Liver (tissue), 9 donors: ENCODE results near the gene WNK2. TPM values are rescaled to one million over a fixed set of nuclear protein-coding genes. Genes with fewer than 3 reads are reported as not detected.
"Not testable (repeated sequence)": the region's sequence is repeated elsewhere in the genome, so short reads cannot be mapped to it uniquely, and the experiment has no call there.

Experiments
- DNase-seq: peaks from one replicate; pipeline ENCODE4 v3.0.0-alpha.2; 2017; ENCODE audit warnings: low spot score
- H3K27ac ChIP-seq, 2 donors: one replicate each; pipeline ENCODE4 v1.7.0; 2013; ENCODE audit warnings: inconsistent platforms in 2 of 2, low read length in 2 of 2, control low read depth in 1 of 2, low read depth in 1 of 2, mild to moderate bottlenecking in 1 of 2
- H3K27me3 ChIP-seq, 4 donors: one replicate each; pipeline versions ENCODE4 v1.6.1 to v1.7.0; 2013; ENCODE audit warnings: low read length in 3 of 4, inconsistent platforms in 1 of 4, mild to moderate bottlenecking in 1 of 4, moderate library complexity in 1 of 4; ENCODE audit not compliant: control insufficient read depth in 4 of 4, insufficient read depth in 4 of 4
- H3K36me3 ChIP-seq, 4 donors: one replicate each; pipeline versions ENCODE4 v1.6.1 to v1.7.0; 2013; ENCODE audit warnings: low read length in 3 of 4, mild to moderate bottlenecking in 3 of 4, low read depth in 1 of 4, moderate library complexity in 1 of 4; ENCODE audit not compliant: control insufficient read depth in 4 of 4, insufficient read depth in 3 of 4
- H3K4me1 ChIP-seq, 4 donors: one replicate each; pipeline versions ENCODE4 v1.6.1 to v1.7.0; 2013; ENCODE audit warnings: low read length in 3 of 4, mild to moderate bottlenecking in 3 of 4, moderate library complexity in 1 of 4; ENCODE audit not compliant: control insufficient read depth in 4 of 4, insufficient read depth in 4 of 4
- H3K4me3 ChIP-seq, 3 donors: one replicate each; pipeline versions ENCODE4 v1.6.1 to v1.7.0; 2013; ENCODE audit warnings: low read length in 3 of 3, control low read depth in 1 of 3, low read depth in 1 of 3, mild to moderate bottlenecking in 1 of 3
- H3K9ac ChIP-seq, 2 donors: one replicate each; pipeline ENCODE4 v1.7.0; 2013; ENCODE audit warnings: low read length in 2 of 2, mild to moderate bottlenecking in 2 of 2, moderate library complexity in 2 of 2, control low read depth in 1 of 2, low read depth in 1 of 2
- H3K9me3 ChIP-seq, 4 donors: one replicate each; pipeline versions ENCODE4 v1.6.1 to v1.7.0; 2013; ENCODE audit warnings: low read length in 3 of 4; ENCODE audit not compliant: control insufficient read depth in 4 of 4
- ATF3 ChIP-seq: IDR thresholded peaks from 2 replicates; pipeline ENCODE4 v1.6.1; 2016; ENCODE audit warnings: antibody characterized with exemption
- CTCF ChIP-seq: fragments of 150-350 bp; IDR thresholded peaks from 2 replicates; pipeline ENCODE4 v1.5.1; 2017; ENCODE audit warnings: improper control_type of control experiment, low read depth, low read length; ENCODE audit not compliant: missing input control
- EGR1 ChIP-seq, 2 donors: IDR thresholded peaks; 2 replicates each; pipeline ENCODE4 v1.6.1; 2016 to 2018; ENCODE audit warnings: antibody characterized with exemption in 2 of 2, low read depth in 2 of 2
- FOXA1 ChIP-seq: IDR thresholded peaks from 2 replicates; pipeline ENCODE4 v1.6.1; 2016; ENCODE audit warnings: antibody characterized with exemption
- FOXA2 ChIP-seq: IDR thresholded peaks from 2 replicates; pipeline ENCODE4 v1.6.1; 2016; ENCODE audit warnings: antibody characterized with exemption
- HNF4A ChIP-seq, 2 donors: conservative IDR thresholded peaks; 2 replicates each; pipeline ENCODE4 v1.6.1; 2016; ENCODE audit warnings: antibody characterized with exemption in 2 of 2, mild to moderate bottlenecking in 2 of 2
- HNF4G ChIP-seq: IDR thresholded peaks from 2 replicates; pipeline ENCODE4 v1.6.1; 2016; ENCODE audit warnings: antibody characterized with exemption
- JUND ChIP-seq, 2 donors: IDR thresholded peaks; 2 replicates each; pipeline ENCODE4 v1.6.1; 2016; ENCODE audit warnings: antibody characterized with exemption in 2 of 2
- MAX ChIP-seq: IDR thresholded peaks from 2 replicates; pipeline ENCODE4 v1.6.1; 2016; ENCODE audit warnings: antibody characterized with exemption
- NR2F2 ChIP-seq: IDR thresholded peaks from 2 replicates; pipeline ENCODE4 v1.6.1; 2016; ENCODE audit warnings: antibody characterized with exemption
- RAD21 ChIP-seq, 2 donors: IDR thresholded peaks; 2 replicates each; pipeline ENCODE4 v1.6.1; 2016; ENCODE audit warnings: antibody characterized with exemption in 2 of 2, mild to moderate bottlenecking in 2 of 2
- REST ChIP-seq: IDR thresholded peaks from 2 replicates; pipeline ENCODE4 v1.6.1; 2016; ENCODE audit warnings: antibody characterized with exemption, mild to moderate bottlenecking
- RXRA ChIP-seq, 2 donors: IDR thresholded peaks; 2 replicates each; pipeline ENCODE4 v1.6.1; 2017 to 2018; ENCODE audit warnings: antibody characterized with exemption in 2 of 2, mild to moderate bottlenecking in 1 of 2
- SP1 ChIP-seq: IDR thresholded peaks from 2 replicates; pipeline ENCODE4 v1.6.1; 2018; ENCODE audit warnings: antibody characterized with exemption, mild to moderate bottlenecking
- TAF1 ChIP-seq: conservative IDR thresholded peaks from 2 replicates; pipeline ENCODE4 v1.6.1; 2016; ENCODE audit warnings: antibody characterized with exemption, mild to moderate bottlenecking
- YY1 ChIP-seq: IDR thresholded peaks from 2 replicates; pipeline ENCODE4 v1.6.1; 2016; ENCODE audit warnings: antibody characterized with exemption, mild to moderate bottlenecking
- ZBTB33 ChIP-seq: IDR thresholded peaks from 2 replicates; pipeline ENCODE4 v1.6.1; 2016; ENCODE audit warnings: antibody characterized with exemption
- WGBS: extraction: QIAGEN DNeasy Blood & Tissue Kit; methylation state at CpG from one replicate; pipeline ENCODE4 v1.1.7; 2013; 5-methylcytosine and 5-hydroxymethylcytosine counted together
- polyA plus RNA-seq, 2 donors: library from polyadenylated mRNA; stranded (reverse) in 1 of 2; unstranded in 1 of 2; fragments of 200-250 nt in 1 of 2; fragments of >200 nt in 1 of 2; fragmentation: Nextera tagmentation in 1 of 2; extraction: Ambion mirVana in 1 of 2; gene quantifications; one replicate each; pipeline versions ENCODE4 v1.2.1 to v1.2.3, GENCODE V29; 2013 to 2015
- total RNA-seq, 2 donors: library from RNA; depleted of rRNA; stranded (reverse); fragments of >200 nt; gene quantifications; one replicate each; pipeline ENCODE4 v1.2.3, GENCODE V29; 2014
- donor health status: healthy.
- donor health status: healthy.
- donor health status: healthy.
- donor health status: healthy.
- donor health status: healthy.

Gene WNK2
- total and polyA plus RNA-seq, 4 donors: 0.65 to 4.4 (median 1.7) TPM

- no peak overlapping the region for H3K9ac ChIP-seq
- DNase-seq: no peak
- H3K4me3 ChIP-seq: no peak overlapping the region
- H3K4me1 ChIP-seq: no peaks in the 10 kb centered on the region
- no peaks in the 10 kb centered on the region for H3K9me3 ChIP-seq
- peaks cover 0 to 3% (median 0%) of the 10 kb centered on the region in 4 donors for H3K27me3 ChIP-seq
- no peaks in the 10 kb centered on the region for H3K36me3 ChIP-seq
- 95% methylated on average over 10 of the region's 10 CpGs for WGBS
- TF ChIP-seq FOXA2: no peak
- TF ChIP-seq ATF3: no peak
- TF ChIP-seq SP1: no peak
- no peak for TF ChIP-seq JUND (IDR thresholded peaks at IDR 0.05)
- TF ChIP-seq FOXA1: no peak
- no peak for TF ChIP-seq RXRA (IDR thresholded peaks at IDR 0.05)
- no peak for TF ChIP-seq HNF4A (conservative IDR thresholded peaks at IDR 0.05)
- TF ChIP-seq CTCF: no peak
- TF ChIP-seq YY1: no peak
- no peak for TF ChIP-seq NR2F2
- TF ChIP-seq EGR1 (IDR thresholded peaks at IDR 0.05; ENCODE audit: low read depth in 2 of 2): no peak
- no peak for TF ChIP-seq MAX
- H3K27ac ChIP-seq: no peak overlapping the region
Measured at GRCh38 chr9:93321220-93321610, 137.3 kb downstream of the WNK2 start.

GRCh38 chr9:93323446-93323954 is 139.6 kb downstream of the WNK2 start:
- not testable (repeated sequence) for H3K4me3 ChIP-seq, H3K4me1 ChIP-seq, DNase-seq, H3K9ac ChIP-seq, H3K36me3 ChIP-seq, H3K27me3 ChIP-seq, H3K27ac ChIP-seq, H3K9me3 ChIP-seq
- 90% methylated on average over 6 of the region's 6 CpGs for WGBS

- H3K4me3 ChIP-seq: no peak overlapping the region
- no peak overlapping the region for H3K9ac ChIP-seq
- peaks cover 0 to 3% (median 0%) of the 10 kb centered on the region in 4 donors for H3K27me3 ChIP-seq
- no peaks in the 10 kb centered on the region for H3K36me3 ChIP-seq
- no peaks in the 10 kb centered on the region for H3K4me1 ChIP-seq
- WGBS: 71% methylated on average over 18 of the region's 18 CpGs
- no peaks in the 10 kb centered on the region for H3K9me3 ChIP-seq
- H3K27ac ChIP-seq: no peak overlapping the region
- DNase-seq: no peak
- no peak for TF ChIP-seq EGR1 (IDR thresholded peaks at IDR 0.05; ENCODE audit: low read depth in 2 of 2)
- no peak for TF ChIP-seq RAD21 (IDR thresholded peaks at IDR 0.05)
- TF ChIP-seq FOXA1: no peak
- no peak for TF ChIP-seq YY1
- no peak for TF ChIP-seq FOXA2
- TF ChIP-seq NR2F2: no peak
- TF ChIP-seq CTCF: no peak
- no peak for TF ChIP-seq HNF4G
- TF ChIP-seq REST: no peak
- TF ChIP-seq ZBTB33: no peak
- TF ChIP-seq SP1: no peak
- TF ChIP-seq TAF1: no peak
- no peak for TF ChIP-seq JUND (IDR thresholded peaks at IDR 0.05)
Measured at GRCh38 chr9:93324191-93324834, 140.4 kb downstream of the WNK2 start.
